Erythroblast (primary cell): ENCODE measurements around the gene UBE2H.

Source experiments
- GATA1 ChIP-seq: IDR thresholded peaks from 2 replicates; pipeline ENCODE4 v1.6.1; 2011; ENCODE audit warnings: low read depth, mild to moderate bottlenecking, control low read depth, low read length, moderate library complexity
- POLR2A ChIP-seq: IDR thresholded peaks from 2 replicates; pipeline ENCODE4 v1.6.1; 2011; ENCODE audit warnings: mild to moderate bottlenecking, low read length

DNA sequence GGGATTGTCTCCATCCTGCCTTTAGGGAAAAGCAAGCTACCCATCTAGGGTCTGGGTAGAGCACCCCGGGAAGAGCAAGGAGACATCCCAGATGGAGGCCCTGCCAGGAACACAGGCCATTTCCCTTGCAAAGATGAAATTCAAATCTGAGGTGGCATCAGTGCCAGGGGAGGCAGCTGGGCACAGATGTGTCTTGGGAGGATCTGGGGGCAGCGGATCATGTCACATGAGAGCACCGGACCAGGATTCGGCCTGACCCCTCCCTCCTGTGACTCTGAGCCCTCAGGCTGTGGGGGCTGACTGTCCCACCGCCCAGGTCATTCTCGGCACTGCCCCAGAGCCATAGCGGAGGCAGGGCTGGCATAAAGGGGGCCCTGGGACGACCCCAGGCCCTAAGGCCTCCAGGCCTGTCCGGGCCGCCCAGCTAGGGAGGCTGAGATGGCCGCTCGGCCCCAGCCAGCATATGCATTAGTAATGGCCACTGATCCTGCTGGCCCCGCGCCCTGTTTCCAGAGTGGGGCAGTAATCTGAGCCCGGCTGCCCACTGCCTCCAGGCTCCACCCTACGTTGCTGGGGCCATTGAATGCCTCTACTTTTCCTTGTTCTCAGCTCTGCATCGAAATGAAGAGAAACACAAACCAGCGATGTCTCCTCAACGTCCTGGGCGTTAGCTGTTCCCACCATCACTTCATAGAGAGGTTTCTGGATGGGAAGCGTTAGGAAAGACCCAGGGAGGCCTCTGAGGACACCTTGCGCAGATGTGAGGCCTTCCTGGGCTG is 148.5 kb downstream of the UBE2H start:
- no peak for TF ChIP-seq POLR2A
- no peak for TF ChIP-seq GATA1
